ENCODE results near the gene CACNA1B.
"Not testable (repeated sequence)": the region's sequence is repeated elsewhere in the genome, so short reads cannot be mapped to it uniquely, and the experiment has no call there.

Gene CACNA1B

GRCh38 chr9:138078846-138079245, 201.3 kb downstream of the CACNA1B start:
- H3K4me3 ChIP-seq (ENCODE audit: low read depth in 1 of 2, low read length in 1 of 2) = no peak overlapping the region
- H3K9me3 ChIP-seq = no peaks in the 10 kb centered on the region
- H3K27me3 ChIP-seq = peaks cover 5% of the 10 kb centered on the region
- TF ChIP-seq CTCF (IDR thresholded peaks at IDR 0.05) = no peak
- no peaks in the 10 kb centered on the region for H3K36me3 ChIP-seq
- no peak overlapping the region for H3K27ac ChIP-seq
- H3K4me1 ChIP-seq (ENCODE audit: control insufficient read depth in 1 of 2, insufficient read depth in 1 of 2, low read depth in 1 of 2, low read length in 1 of 2) = no peaks in the 10 kb centered on the region

GRCh38 chr9:138080979-138081378, 203.4 kb downstream of the CACNA1B start:
- Histone ChIP-seq H3K27ac (no peak overlapping the region), H3K27me3 (peaks cover 5% of the 10 kb centered on the region), H3K36me3 (no peaks in the 10 kb centered on the region), H3K4me3 (ENCODE audit: low read depth in 1 of 2, low read length in 1 of 2) (no peak overlapping the region), H3K4me1 (ENCODE audit: control insufficient read depth in 1 of 2, insufficient read depth in 1 of 2, low read depth in 1 of 2, low read length in 1 of 2) (no peaks in the 10 kb centered on the region), H3K9me3 (no peaks in the 10 kb centered on the region)
- no peak for TF ChIP-seq CTCF (IDR thresholded peaks at IDR 0.05)

GRCh38 chr9:138082918-138083636, 205.5 kb downstream of the CACNA1B start:
- no peak for TF ChIP-seq CTCF (IDR thresholded peaks at IDR 0.05)
- no peaks in the 10 kb centered on the region for H3K36me3 ChIP-seq
- no peaks in the 10 kb centered on the region for H3K4me1 ChIP-seq (ENCODE audit: control insufficient read depth in 1 of 2, insufficient read depth in 1 of 2, low read depth in 1 of 2, low read length in 1 of 2)
- no peak overlapping the region for H3K27ac ChIP-seq
- H3K4me3 ChIP-seq (ENCODE audit: low read depth in 1 of 2, low read length in 1 of 2) = no peak overlapping the region
- H3K9me3 ChIP-seq = no peaks in the 10 kb centered on the region
- peaks cover 5% of the 10 kb centered on the region for H3K27me3 ChIP-seq

- no peak overlapping the region for H3K4me3 ChIP-seq (ENCODE audit: low read depth in 1 of 2, low read length in 1 of 2)
- no peaks in the 10 kb centered on the region for H3K9me3 ChIP-seq
- TF ChIP-seq CTCF (IDR thresholded peaks at IDR 0.05) = no peak
Measured at GRCh38 chr9:138083873-138084272, 206.3 kb downstream of the CACNA1B start.

GRCh38 chr9:138085568-138085967, 208.0 kb downstream of the CACNA1B start:
- Histone ChIP-seq H3K9me3 (no peaks in the 10 kb centered on the region), H3K27ac (no peak overlapping the region), H3K27me3 (peaks cover 17% of the 10 kb centered on the region), H3K36me3 (no peaks in the 10 kb centered on the region), H3K4me3 (ENCODE audit: low read depth in 1 of 2, low read length in 1 of 2) (no peak overlapping the region), H3K4me1 (ENCODE audit: control insufficient read depth in 1 of 2, insufficient read depth in 1 of 2, low read depth in 1 of 2, low read length in 1 of 2) (no peaks in the 10 kb centered on the region)
- no peak for TF ChIP-seq CTCF (IDR thresholded peaks at IDR 0.05)

More at GRCh38 chr9:138083873-138084272, 206.3 kb downstream of the CACNA1B start:
- Histone ChIP-seq H3K27ac (no peak overlapping the region), H3K36me3 (no peaks in the 10 kb centered on the region), H3K4me1 (ENCODE audit: control insufficient read depth in 1 of 2, insufficient read depth in 1 of 2, low read depth in 1 of 2, low read length in 1 of 2) (no peaks in the 10 kb centered on the region), H3K27me3 (peaks cover 5% of the 10 kb centered on the region)

- not testable (repeated sequence) for H3K4me3 ChIP-seq (ENCODE audit: low read depth in 1 of 2, low read length in 1 of 2); H3K27ac ChIP-seq; H3K36me3 ChIP-seq; H3K4me1 ChIP-seq (ENCODE audit: control insufficient read depth in 1 of 2, insufficient read depth in 1 of 2, low read depth in 1 of 2, low read length in 1 of 2); H3K9me3 ChIP-seq
- H3K27me3 ChIP-seq = peaks cover 16% of the 10 kb centered on the region
Measured at GRCh38 chr9:138092057-138092456, 214.5 kb downstream of the CACNA1B start.

All from neutrophil (primary cell).